Mesothelial cell of epicardium (in vitro differentiated cells): ENCODE measurements around the gene SCGB3A1. TPM values are rescaled to one million over a fixed set of nuclear protein-coding genes. Genes with fewer than 3 reads are reported as not detected.

Experiments
- DNase-seq, 2 experiments: peaks; one replicate each; pipeline ENCODE4 v3.0.0; 2021; ENCODE audit warnings: low spot score in 2 of 2; ENCODE audit not compliant: unreplicated experiment in 2 of 2
- H3K27ac Mint-ChIP-seq: 2 replicates; pipeline ENCODE4 v1.8.0; 2021; ENCODE audit warnings: mixed read lengths
- H3K27me3 Mint-ChIP-seq: 2 replicates; pipeline ENCODE4 v1.8.0; 2021; ENCODE audit warnings: low read depth, mixed read lengths
- H3K36me3 Mint-ChIP-seq: 2 replicates; pipeline ENCODE4 v1.8.0; 2021; ENCODE audit warnings: mixed read lengths
- H3K4me1 Mint-ChIP-seq: 2 replicates; pipeline ENCODE4 v1.8.0; 2021; ENCODE audit warnings: mixed read lengths
- H3K4me3 Mint-ChIP-seq: 2 replicates; pipeline ENCODE4 v1.8.0; 2021; ENCODE audit warnings: mild to moderate bottlenecking, moderate library complexity, mixed read lengths
- H3K9me3 Mint-ChIP-seq: 2 replicates; pipeline ENCODE4 v1.8.0; 2021; ENCODE audit warnings: mixed read lengths
- total RNA-seq: library from RNA; stranded (reverse); gene quantifications from 3 replicates; pipeline ENCODE4 v1.2.1, GENCODE V29; 2021
- TF ChIP-seq, protein P1 (sequence below): fragments of 200-600 bp; sonication (generic); IDR thresholded peaks from one replicate; pipeline ENCODE4 v1.5.0; 2021; ENCODE audit warnings: antibody characterized with exemption; ENCODE audit not compliant: unreplicated experiment

The SCGB3A1 gene
- total RNA-seq, 1 donor from 2014 or later: 0.63 TPM

DNA sequence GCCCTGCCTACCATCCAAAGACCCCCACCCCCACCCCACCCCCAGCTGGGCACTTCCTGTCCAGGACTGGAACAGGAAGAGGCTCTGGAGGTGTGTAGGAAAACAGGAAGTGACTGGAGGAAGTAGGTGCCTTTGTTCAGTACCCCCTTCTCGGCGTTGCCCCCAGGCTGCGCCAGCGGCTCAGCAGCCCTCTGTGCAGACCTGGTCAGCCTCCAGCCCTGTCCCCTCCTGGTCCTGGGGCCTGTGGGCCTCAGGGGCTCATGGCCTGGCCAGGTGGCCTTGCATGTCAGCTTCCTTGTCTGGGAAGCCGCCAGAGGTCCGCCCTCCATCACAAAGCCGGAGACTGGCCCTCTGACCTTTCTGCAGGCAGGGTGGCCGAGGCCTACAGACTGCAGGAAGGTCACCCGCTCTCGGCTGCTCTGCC lies 32.1 kb upstream of the SCGB3A1 start:
- Mint-ChIP-seq H3K9me3 (no peaks in the 10 kb centered on the region), H3K27me3 (peaks cover 31% of the 10 kb centered on the region), H3K27ac (no peak overlapping the region), H3K4me1 (peaks cover 2% of the 10 kb centered on the region), H3K36me3 (no peaks in the 10 kb centered on the region), H3K4me3 (no peak overlapping the region)
- TF ChIP-seq, protein P1, sequence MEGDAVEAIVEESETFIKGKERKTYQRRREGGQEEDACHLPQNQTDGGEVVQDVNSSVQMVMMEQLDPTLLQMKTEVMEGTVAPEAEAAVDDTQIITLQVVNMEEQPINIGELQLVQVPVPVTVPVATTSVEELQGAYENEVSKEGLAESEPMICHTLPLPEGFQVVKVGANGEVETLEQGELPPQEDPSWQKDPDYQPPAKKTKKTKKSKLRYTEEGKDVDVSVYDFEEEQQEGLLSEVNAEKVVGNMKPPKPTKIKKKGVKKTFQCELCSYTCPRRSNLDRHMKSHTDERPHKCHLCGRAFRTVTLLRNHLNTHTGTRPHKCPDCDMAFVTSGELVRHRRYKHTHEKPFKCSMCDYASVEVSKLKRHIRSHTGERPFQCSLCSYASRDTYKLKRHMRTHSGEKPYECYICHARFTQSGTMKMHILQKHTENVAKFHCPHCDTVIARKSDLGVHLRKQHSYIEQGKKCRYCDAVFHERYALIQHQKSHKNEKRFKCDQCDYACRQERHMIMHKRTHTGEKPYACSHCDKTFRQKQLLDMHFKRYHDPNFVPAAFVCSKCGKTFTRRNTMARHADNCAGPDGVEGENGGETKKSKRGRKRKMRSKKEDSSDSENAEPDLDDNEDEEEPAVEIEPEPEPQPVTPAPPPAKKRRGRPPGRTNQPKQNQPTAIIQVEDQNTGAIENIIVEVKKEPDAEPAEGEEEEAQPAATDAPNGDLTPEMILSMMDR: no peak
- no peak for DNase-seq

DNA sequence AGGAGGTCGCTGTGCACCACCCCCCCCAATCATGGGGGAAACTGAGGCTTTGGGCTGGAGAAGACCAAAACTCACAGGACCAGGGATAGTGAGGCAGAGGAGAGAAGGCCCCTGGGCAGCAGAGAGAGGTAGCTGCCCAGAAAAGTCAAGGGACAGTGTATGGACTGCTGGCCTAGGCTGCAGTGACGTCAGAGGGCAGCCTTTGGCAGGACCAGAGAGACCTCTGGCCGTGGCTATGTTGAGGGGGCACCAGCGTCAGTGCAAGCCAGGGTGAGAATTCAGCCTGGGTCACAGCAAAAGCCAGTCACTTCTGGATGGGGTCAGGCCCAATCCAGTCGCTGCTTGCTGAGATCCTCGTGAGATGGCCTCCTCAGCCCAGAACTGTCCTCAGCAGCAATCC lies 31.6 kb upstream of the SCGB3A1 start:
- DNase-seq: no peak
- H3K27me3 Mint-ChIP-seq: peaks cover 32% of the 10 kb centered on the region
- no peak overlapping the region for H3K27ac Mint-ChIP-seq
- H3K4me3 Mint-ChIP-seq: no peak overlapping the region
- TF ChIP-seq, protein P1: no peak
- H3K4me1 Mint-ChIP-seq: peaks cover 3% of the 10 kb centered on the region
- H3K9me3 Mint-ChIP-seq: no peaks in the 10 kb centered on the region
- H3K36me3 Mint-ChIP-seq: no peaks in the 10 kb centered on the region

DNA sequence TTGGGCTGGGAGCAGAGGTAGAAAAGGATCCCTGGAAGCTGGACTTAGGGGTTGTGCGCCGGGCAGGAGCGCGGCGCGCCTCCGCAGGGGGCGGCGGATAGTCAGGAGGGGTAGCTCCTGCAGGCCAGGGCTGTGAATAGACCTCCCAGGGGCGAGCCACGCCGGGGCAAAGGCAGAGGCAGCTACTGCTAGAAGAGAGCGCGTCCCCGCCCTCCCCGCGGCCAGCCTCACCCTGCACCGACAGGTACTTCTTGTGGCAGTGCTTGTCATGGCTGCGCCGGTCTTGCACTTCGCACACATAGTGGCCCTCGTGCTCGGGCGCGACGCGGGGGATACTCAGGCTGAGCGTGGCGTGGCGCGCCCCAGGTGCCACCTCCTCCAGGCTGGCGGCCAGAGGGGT lies 30.0 kb upstream of the SCGB3A1 start:
- Mint-ChIP-seq H3K4me1 (peaks cover 3% of the 10 kb centered on the region), H3K27me3 (peaks cover 35% of the 10 kb centered on the region), H3K36me3 (no peaks in the 10 kb centered on the region), H3K4me3 (no peak overlapping the region), H3K9me3 (no peaks in the 10 kb centered on the region), H3K27ac (no peak overlapping the region)
- no peak for DNase-seq
- TF ChIP-seq, protein P1: no peak

DNA sequence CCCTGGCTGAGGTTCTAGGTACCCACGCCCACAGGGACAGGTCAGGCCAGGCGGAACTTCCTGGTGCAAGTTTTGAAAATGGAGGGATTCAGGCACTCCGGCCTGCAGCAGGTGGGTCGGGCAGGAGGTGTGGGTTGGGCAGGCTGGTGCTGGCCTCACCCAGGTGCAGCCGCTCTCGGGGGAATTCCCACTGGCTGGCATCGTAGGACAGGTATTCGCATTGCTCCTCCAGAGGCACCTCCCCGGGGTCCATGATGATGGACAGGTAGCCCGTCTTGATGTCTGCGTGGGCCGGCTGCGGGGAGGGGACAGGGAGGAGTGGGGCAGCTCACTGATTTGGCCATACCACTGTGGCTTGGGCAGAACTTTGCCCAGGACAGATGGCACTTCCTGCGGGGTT lies 28.7 kb upstream of the SCGB3A1 start:
- Mint-ChIP-seq H3K36me3 (no peaks in the 10 kb centered on the region), H3K27me3 (peaks cover 35% of the 10 kb centered on the region), H3K4me3 (peak overlapping the region; percentile 26), H3K27ac (no peak overlapping the region), H3K9me3 (no peaks in the 10 kb centered on the region), H3K4me1 (peaks cover 3% of the 10 kb centered on the region)
- no peak for DNase-seq
- TF ChIP-seq, protein P1: no peak

DNA sequence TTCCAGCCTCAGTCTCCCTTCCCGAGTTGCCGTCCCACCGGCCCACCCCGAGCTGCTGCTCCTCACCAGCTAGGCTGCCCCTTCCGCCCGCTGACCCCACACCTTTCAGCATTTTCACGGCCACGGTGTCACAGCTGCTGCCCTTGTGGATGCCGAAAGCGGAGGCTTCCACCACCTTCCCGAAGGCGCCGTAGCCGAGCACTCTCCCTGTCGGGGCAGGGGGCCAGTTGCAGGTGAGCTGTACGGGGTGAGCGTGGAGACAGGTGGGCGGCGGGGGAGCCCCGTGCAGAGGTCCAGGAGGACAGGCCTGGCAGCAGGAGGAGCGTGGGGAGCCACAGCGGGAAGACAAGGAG lies 28.2 kb upstream of the SCGB3A1 start:
- Mint-ChIP-seq H3K27ac (no peak overlapping the region), H3K4me3 (peak overlapping the region; percentile 47), H3K4me1 (peaks cover 3% of the 10 kb centered on the region), H3K36me3 (no peaks in the 10 kb centered on the region), H3K27me3 (peaks cover 35% of the 10 kb centered on the region), H3K9me3 (no peaks in the 10 kb centered on the region)
- no peak for DNase-seq
- TF ChIP-seq, protein P1: no peak
